Amniotic stem cell (primary cell): Measurements from ENCODE around the gene USP16.

Experiments used
- DNase-seq: peaks from one replicate; lab custom pipeline; 2025; lab: John Stamatoyannopoulos, UW

Gene USP16

DNA sequence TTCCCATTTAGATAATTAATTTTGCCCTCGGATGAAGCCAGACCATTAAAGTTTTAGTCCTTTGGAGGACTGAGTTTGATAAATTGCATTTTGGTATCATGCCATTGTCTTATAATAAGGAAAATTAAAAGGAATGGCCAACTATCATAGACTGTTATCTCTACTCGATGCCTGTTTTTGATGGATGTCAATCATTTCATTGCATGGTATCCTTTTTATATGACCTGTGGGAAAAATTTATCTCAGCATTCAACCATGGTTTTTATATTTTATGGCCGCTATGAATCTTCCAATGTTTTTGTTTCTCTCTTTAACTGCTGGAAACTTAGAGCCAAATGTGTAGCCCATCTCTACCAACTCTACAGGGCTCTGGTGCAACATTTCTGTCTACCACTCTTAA is 58.8 kb downstream of the USP16 start:
- DNase-seq, result no peak

DNA sequence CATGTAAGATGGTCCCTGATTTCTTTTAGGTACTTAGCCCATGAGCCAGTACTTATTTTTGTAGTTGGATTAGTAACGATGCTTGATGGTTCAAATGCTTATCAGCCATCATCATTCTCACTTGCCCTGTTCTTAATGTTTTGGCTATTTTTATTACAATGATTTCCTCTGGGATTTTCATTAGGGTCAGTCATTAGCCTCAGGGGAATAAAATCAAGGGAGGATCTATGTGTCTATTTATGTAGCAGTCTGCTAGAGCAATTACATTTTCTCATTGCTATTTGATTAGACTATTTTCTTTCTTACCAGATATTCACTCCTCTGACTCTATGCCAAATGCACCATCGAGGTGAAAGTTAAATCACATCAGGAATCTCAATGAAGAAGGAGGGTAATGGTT is 59.9 kb downstream of the USP16 start:
- DNase-seq, result no peak

DNA sequence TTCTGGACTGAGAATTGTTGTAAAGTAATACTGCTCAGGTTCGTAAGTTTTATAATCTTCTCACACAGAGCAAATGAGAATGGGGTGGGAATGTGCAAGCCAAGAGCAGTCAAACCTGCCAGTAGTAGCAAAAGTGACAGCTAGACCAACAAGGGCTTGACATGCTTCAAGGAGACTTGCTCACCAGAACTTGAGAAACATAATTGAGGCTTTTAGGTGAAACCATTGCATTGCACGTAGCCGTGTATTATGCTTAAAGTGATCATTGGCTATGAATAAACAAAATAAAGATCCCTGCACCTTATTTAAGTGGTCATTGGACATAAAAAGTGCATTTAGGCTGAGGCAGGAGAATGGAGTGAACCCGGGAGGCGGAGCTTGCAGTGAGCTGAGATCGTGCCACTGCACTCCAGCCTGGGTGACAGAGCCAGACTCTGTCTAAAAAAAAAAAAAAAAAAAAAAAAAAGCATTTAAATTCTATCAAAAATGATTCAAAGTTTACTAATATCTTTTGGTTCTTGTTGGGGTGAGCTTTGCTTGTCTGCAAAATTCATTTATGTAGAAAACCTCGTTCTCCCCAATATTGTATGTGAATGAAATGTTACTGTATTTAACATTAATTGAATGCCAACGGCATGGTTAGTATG is 60.8 kb downstream of the USP16 start:
- no peak for DNase-seq

DNA sequence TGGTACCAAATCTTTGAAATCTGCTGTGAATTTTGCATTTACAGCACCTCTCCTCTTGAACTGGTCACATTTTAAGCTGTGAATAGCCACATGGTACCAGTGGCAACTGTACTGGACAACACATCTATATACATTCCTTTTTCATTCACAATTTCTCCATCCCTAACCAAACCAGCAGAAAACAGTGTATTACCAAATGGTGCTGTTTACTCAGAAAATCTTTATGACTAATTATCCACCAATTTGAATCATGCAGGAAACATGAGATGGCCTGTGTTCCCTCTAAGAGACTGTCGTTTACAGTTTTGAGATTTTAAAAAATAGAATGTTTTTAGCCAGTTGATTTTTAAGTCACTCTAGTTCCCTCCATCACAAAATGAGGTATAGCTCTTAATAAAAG is 66.6 kb downstream of the USP16 start:
- DNase-seq, result no peak

DNA sequence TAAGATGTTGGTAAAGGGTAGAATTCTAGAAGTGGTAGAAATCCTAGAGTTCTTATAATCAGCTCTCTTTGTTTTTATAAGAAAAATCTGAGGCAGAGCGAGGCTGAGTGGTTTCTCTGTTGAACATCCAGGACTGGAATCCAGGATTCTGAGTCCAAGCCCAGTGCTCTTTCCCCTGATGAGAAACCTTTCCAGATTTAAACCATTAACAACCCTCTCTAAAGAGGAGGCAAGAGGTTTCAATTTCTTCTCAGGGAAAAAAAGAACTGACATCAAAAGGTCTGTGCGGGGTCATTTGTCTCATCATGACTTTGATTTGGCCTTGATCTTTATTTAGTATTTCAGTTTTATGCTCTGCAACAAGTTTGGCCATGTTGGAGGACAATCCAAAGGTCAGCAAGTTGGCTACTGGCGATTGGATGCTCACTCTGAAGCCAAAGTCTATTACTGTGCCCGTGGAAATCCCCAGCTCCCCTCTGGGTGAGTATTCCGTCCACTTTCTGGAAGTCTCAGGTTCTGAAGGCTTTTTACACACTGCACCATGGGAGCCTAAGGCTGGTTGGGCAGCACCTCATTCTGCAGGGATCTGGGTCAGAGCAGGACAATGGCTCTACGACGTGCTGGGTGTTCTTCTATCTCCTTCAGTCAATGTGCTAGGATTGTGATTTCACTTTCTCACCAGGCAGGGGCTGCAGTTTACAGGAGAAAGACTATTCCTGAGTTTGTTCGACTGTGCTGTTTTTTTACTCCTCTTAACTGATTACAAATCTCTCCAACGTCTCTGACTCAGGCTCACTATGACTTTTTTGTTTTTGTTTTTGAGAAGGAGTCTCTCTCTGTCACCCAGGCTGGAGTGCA is 67.9 kb downstream of the USP16 start:
- no peak for DNase-seq

DNA sequence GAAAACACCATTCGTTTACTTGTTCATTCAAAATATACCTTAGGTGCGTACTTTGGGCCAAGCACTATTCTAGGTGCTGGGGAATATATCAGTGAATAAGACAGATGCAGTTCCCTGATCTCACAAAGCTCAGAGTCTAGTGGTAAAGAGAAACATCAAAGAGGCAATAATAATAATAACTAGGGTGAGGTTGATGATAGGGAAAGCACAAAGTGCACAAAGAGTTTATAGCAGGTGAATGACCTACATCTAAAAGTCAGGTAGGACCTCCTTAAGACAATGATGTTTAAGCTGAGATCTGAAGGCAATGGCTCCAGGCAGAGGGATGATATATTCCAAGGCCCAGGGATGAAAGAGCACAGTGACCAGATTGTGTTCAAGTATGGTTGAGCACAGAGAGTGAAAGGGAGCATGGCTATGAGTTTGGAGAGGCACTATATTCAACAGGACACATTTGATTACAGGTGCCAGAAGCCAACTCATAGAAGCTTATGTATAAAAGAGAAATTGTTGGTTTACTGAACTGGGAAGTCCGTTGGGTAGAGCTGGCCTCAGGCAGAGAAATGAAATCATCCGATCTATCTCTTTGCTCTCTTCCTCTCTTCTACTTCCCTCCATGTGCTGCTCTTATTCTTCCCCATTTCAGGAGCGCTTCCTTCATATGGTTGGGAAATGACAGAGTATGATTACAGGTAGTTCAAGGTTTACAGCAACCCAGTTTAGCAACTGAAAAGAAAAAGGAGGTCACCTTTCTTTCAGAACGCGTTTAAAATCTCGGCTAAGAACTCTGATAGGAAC is 71.9 kb downstream of the USP16 start:
- DNase-seq, result no peak

DNA sequence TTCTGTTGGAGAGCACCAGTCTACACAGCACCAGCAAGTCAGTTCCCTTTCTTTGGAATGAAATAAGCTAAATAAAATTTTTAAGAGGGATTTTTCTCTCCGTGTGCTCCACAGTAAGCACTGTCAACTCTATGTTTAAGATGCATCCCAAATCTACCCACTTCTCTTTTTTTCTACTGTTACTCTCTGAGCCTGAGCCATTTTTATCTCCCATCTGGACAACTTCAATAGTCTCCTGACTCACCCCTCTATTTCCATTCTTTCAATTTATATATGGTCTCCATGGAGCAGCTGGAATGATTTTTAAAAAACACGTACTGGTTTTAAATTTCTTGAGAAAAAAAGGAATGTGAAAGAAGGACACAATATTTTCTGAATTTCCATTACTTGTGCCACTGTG is 73.7 kb downstream of the USP16 start:
- no peak for DNase-seq

DNA sequence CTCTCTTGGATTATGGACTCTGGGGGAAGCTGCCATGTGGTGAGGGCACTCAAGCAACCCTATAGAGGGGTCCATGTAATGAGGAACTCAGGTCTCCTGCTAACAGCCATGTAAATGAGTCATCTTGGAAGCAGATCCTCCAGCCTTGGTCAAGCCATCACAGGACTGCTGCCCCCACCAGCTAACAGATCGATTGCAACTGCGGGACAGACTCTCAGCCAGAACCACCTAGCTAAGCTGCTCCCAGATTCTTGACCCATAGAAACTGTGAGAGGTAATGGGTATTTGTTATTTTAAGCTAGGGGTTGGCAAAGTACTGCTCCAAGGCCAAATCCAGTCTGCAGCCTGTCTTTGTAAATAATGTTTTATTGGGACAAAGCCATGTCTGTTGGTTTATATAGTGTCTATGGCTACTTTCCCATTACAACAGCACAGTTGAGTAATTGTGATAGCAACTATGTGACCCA is 78.4 kb downstream of the USP16 start:
- DNase-seq, result no peak
